GM12878 (cell line): ENCODE measurements around the gene KCNA2. TPM values are rescaled to one million over a fixed set of nuclear protein-coding genes. Genes with fewer than 3 reads are reported as not detected.

Experiments used
- ATAC-seq: fragments of 200-7000 bp; cut with Tn5 transposase; 3 replicates; pipeline ENCODE4 v1.9.1; 2020; ENCODE audit warnings: mild to moderate bottlenecking, moderate library complexity
- BruUV-seq: library from RNA; stranded (reverse); fragments of 400-500 nt; replicated peaks from 2 replicates; lab custom pipeline; 2021; lab: Mats Ljungman, UMichigan
- CTCF ChIA-PET: fragments of 300-600 bp; sonication (Branson Sonifier 250); formaldehyde crosslinking; extraction: SDS; loops from one replicate; lab custom pipeline; 2021; ENCODE audit warnings: inconsistent platforms; lab: Yijun Ruan, JAX
- POLR2A ChIA-PET: fragments of 350-600 bp; formaldehyde crosslinking; extraction: SDS; loops from one replicate; lab custom pipeline; 2021; ENCODE audit warnings: inconsistent platforms; lab: Charles Lee
- RAD21 ChIA-PET: fragments of 300-600 bp; sonication (Branson Sonifier 250); formaldehyde crosslinking; loops from one replicate; lab custom pipeline; 2023; ENCODE audit warnings: antibody characterized with exemption; ENCODE audit not compliant: unreplicated experiment; lab: Charles Lee
- SMC1A ChIA-PET: fragments of 300-600 bp; sonication (Branson Sonifier 250); formaldehyde crosslinking; loops from one replicate; lab custom pipeline; 2023; ENCODE audit not compliant: unreplicated experiment, uncharacterized antibody; lab: Charles Lee
- DNase-seq: peaks from one replicate; pipeline ENCODE4 v3.0.0-alpha.2; 2011; ENCODE audit warnings: low read depth, low spot score
- FAIRE-seq: peaks from 3 replicates; lab custom pipeline; 2011; peaks lifted over from hg19 to GRCh38; lab: Jason Lieb, UNC
- H2AFZ ChIP-seq: 2 replicates; pipeline ENCODE4 v1.6.0; 2011; ENCODE audit warnings: low read depth, low read length, control low read depth; ENCODE audit not compliant: control insufficient read depth
- H3K27ac ChIP-seq: 2 replicates; pipeline ENCODE4 v1.5.1; 2011; ENCODE audit warnings: control low read depth; ENCODE audit not compliant: control insufficient read depth, insufficient read depth
- H3K27me3 ChIP-seq, 2 experiments: replicated peaks in 1 of 2; 2 replicates each; pipeline versions ENCODE4 v1.6.0 to v1.6.1; 2011; ENCODE audit warnings: low read length in 1 of 2; ENCODE audit not compliant: control insufficient read depth in 2 of 2, insufficient read depth in 2 of 2
- H3K36me3 ChIP-seq, 2 experiments: 2 replicates each; pipeline ENCODE4 v1.5.1; 2011; ENCODE audit warnings: low read length in 1 of 2; ENCODE audit not compliant: control insufficient read depth in 2 of 2, insufficient read depth in 2 of 2
- H3K4me1 ChIP-seq: 2 replicates; pipeline ENCODE4 v1.6.1; 2011; ENCODE audit warnings: mild to moderate bottlenecking, low read length, moderate library complexity, mixed read lengths; ENCODE audit not compliant: control insufficient read depth, insufficient read depth
- H3K4me2 ChIP-seq: 2 replicates; pipeline ENCODE4 v1.6.0; 2011; ENCODE audit warnings: control low read depth; ENCODE audit not compliant: control insufficient read depth, insufficient read depth
- H3K4me3 ChIP-seq: fragments of 200-600 bp; sonication (generic); 2 replicates; pipeline ENCODE4 v1.5.1; 2016
- H3K79me2 ChIP-seq: 2 replicates; pipeline ENCODE4 v1.6.0; 2011; ENCODE audit warnings: low read length; ENCODE audit not compliant: control insufficient read depth, insufficient read depth
- H3K9ac ChIP-seq: 2 replicates; pipeline ENCODE4 v1.8.0; 2011; ENCODE audit warnings: low read length, control low read depth, mixed read lengths; ENCODE audit not compliant: control insufficient read depth, insufficient read depth
- H3K9me3 ChIP-seq: replicated peaks from 3 replicates; pipeline ENCODE4 v1.5.1; 2011; ENCODE audit warnings: mild to moderate bottlenecking, low read length; ENCODE audit not compliant: control insufficient read depth, insufficient read depth
- H4K20me1 ChIP-seq: 2 replicates; pipeline ENCODE4 v1.6.0; 2011; ENCODE audit not compliant: control insufficient read depth, insufficient read depth
- KDM1A ChIP-seq: fragments of 200-600 bp; sonication (generic); IDR thresholded peaks from 2 replicates; pipeline ENCODE4 v1.6.1; 2016; ENCODE audit warnings: borderline replicate concordance
- MEF2A ChIP-seq: IDR thresholded peaks from 2 replicates; pipeline ENCODE4 v1.6.1; 2011; ENCODE audit warnings: low read depth, mild to moderate bottlenecking, low read length, moderate library complexity; ENCODE audit not compliant: insufficient read depth
- PRDM15 ChIP-seq: fragments of 450-650 bp; formaldehyde crosslinking; IDR thresholded peaks from 2 replicates; pipeline ENCODE4 v1.4.0; 2020; ENCODE audit warnings: mild to moderate bottlenecking, moderate library complexity
- ZSCAN29 ChIP-seq: fragments of 450-650 bp; IDR thresholded peaks from 2 replicates; pipeline ENCODE4 v1.6.1; 2017; ENCODE audit warnings: mild to moderate bottlenecking, moderate library complexity
- WGBS: methylation state at CpG from one replicate; pipeline ENCODE4 v1.1.6; 2016; ENCODE audit warnings: low lambda C conversion rate; ENCODE audit not compliant: insufficient replicate concordance, insufficient coverage; ENCODE audit errors: missing lambda C conversion rate; 5-methylcytosine and 5-hydroxymethylcytosine counted together
- in situ Hi-C: fragments of 300-500 bp; cut with MboI; formaldehyde crosslinking; loops from 9 replicates; pipeline ENCODE4 v1.14.3; 2018; ENCODE audit warnings: mixed read lengths
- intact Hi-C: fragments of 100-400 bp; cut with micrococcal nuclease; formaldehyde crosslinking; loops from one replicate; pipeline ENCODE4 v1.14.2; 2022; ENCODE audit not compliant: unreplicated experiment
- polyA plus RNA-seq, 11 experiments: library from polyadenylated mRNA; depleted of rRNA in 4 of 11; unstranded in 6 of 11; stranded (reverse) in 5 of 11; fragments of >200 nt; fragmentation: Nextera tagmentation in 4 of 11; fragmentation: Illumina TruSeq in 1 of 11; extraction: Ambion mirVana in 4 of 11; extraction: Trizol in 1 of 11; gene quantifications; 1 replicate in 1 of 11; 2 replicates in 10 of 11; pipeline versions ENCODE4 v1.2.1 to v1.2.3, GENCODE V29; 2011 to 2016; ENCODE audit warnings: inconsistent platforms in 2 of 11, missing spikeins in 2 of 11, low read depth in 1 of 11
- total RNA-seq, 4 experiments: library from RNA; depleted of rRNA in 3 of 4; stranded (reverse); fragments of >200 nt in 3 of 4; fragmentation: Illumina TruSeq in 1 of 4; extraction: Trizol in 1 of 4; gene quantifications; 2 replicates each; pipeline versions ENCODE4 v1.2.1 to v1.2.3, GENCODE V29; 2013 to 2021

KCNA2 gene
- total and polyA plus RNA-seq, 10 of the 15 experiments (the other 5 are each of a cell fraction or from before 2014, with no cell fraction given): 0.02 to 0.56 (median 0.10) TPM; not detected in 2

- DNase-seq (no peak), FAIRE-seq (no peak), ATAC-seq (no peak)
- H3K4me2 ChIP-seq: no peak overlapping the region
- H3K79me2 ChIP-seq: no peaks in the 10 kb centered on the region
- H3K9me3 ChIP-seq: no peaks in the 10 kb centered on the region
- no peaks in the 10 kb centered on the region for H3K36me3 ChIP-seq
- ChIA-PET POLR2A (no interaction called here), CTCF (interaction anchor here (1.2 to 2.6 kb wide), 3 partner anchors 9 to 10 kb away, joined by 3 to 6 read pairs (median 4); no protein-coding TSS in a partner anchor), RAD21 (no interaction called here), SMC1A (no interaction called here)
- in situ Hi-C loops: no loop called here
- H4K20me1 ChIP-seq: no peaks in the 10 kb centered on the region
- H3K4me3 ChIP-seq: no peak overlapping the region
- intact Hi-C loops: no loop called here
- no peaks in the 10 kb centered on the region for H3K4me1 ChIP-seq
- no peak overlapping the region for H3K27ac ChIP-seq
- WGBS: 38% methylated on average over 5 of the region's 5 CpGs
- BruUV-seq: no TSS peak
- H3K9ac ChIP-seq: no peak overlapping the region
- TF ChIP-seq PRDM15 (CRISPR knock-in tag) (no peak), ZSCAN29 (no peak), KDM1A (no peak)
- no peaks in the 10 kb centered on the region; a peak in 2 of 4 replicates for H3K27me3 ChIP-seq
- H2AFZ ChIP-seq: no peak overlapping the region
Measured at GRCh38 chr1:110581682-110582145, 24.4 kb downstream of the KCNA2 start.

DNA sequence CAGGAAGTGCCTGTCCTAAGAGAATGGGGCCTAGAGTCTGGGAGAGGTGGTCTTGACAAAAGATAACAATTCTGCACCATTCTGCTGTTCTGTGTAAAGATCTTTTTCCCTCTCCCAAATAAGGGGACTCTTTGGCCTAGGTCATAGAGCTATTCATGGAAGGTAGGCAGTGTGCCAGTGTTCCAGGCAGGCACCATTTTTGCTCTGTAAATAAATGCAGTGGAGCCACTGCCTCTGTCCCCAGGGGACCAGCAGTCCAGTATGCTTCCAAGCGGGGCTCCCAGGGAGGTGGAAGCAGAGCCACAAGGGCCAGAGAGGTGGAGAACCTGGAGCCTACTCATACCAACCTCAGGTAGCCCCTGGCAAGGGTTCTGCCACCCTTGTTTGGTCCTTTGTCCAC, 25.9 kb downstream of the KCNA2 start:
- Histone ChIP-seq H4K20me1 (no peaks in the 10 kb centered on the region), H3K4me2 (no peak overlapping the region), H3K27me3 (no peaks in the 10 kb centered on the region; a peak in 2 of 4 replicates), H3K27ac (no peak overlapping the region), H3K9ac (no peak overlapping the region), H3K9me3 (no peaks in the 10 kb centered on the region), H3K4me3 (no peak overlapping the region), H3K36me3 (no peaks in the 10 kb centered on the region), H3K79me2 (no peaks in the 10 kb centered on the region), H3K4me1 (no peaks in the 10 kb centered on the region), H2AFZ (no peak overlapping the region)
- ChIA-PET SMC1A (no interaction called here), POLR2A (no interaction called here), CTCF (no interaction called here), RAD21 (no interaction called here)
- no peak for TF ChIP-seq MEF2A
- no peak for ATAC-seq
- FAIRE-seq: no peak
- BruUV-seq: no TSS peak
- 0% methylated on average over 1 of the region's 1 CpG for WGBS
- intact Hi-C loops: no loop called here
- in situ Hi-C loops: no loop called here
- no peak for DNase-seq
